ENCODE data around the gene KLK3.

Gene KLK3

DNA sequence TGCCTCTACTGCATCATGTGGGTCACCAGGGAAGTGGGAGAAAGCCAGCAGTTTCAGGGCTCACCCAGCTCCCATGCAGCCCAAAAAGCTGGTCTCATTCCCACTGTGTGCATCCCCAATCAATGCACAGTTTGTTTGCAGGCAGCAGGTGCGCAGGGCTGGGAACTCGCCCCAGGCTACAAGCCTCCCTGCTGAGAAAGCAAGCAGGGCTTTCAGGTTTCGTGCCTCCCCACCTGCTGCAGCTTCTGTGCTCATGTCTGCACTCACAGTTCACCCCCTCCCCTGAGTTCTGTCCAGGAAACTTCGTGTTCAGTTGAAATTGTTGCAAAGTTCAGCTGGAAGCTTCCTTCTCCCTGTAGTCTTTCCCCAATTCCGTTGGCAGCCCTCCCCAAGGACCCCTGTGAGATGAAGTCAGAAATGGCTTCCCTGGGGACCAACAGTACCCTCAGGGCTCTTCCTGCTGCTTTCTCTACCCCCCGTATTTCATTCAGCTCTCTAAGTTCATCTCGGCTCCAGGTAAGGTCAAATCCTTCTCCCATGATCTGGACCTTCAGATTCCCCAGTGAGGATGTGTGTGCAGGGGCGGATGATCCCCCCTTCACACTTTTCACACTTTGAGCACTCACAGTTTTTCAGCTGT is 10.3 kb upstream of the KLK3 start:
- Histone ChIP-seq H3K36me3 (ENCODE audit: insufficient read depth, low read length) (no peaks in the 10 kb centered on the region), H3K4me3 (no peak overlapping the region), H3K27ac (no peak overlapping the region), H3K9me3 (ENCODE audit: low read depth, low read length) (no peaks in the 10 kb centered on the region), H3K9ac (ENCODE audit: insufficient read length) (no peak overlapping the region)
- TF ChIP-seq FOXP2 (optimal IDR thresholded peaks at IDR 0.05; ENCODE audit: control extremely low read depth, extremely low read length, insufficient read depth): no peak
- no peak for TF ChIP-seq POLR2AphosphoS5 (IDR thresholded peaks at IDR 0.05; ENCODE audit: borderline replicate concordance, low read depth, low read length)
- TF ChIP-seq EZH2 (IDR thresholded peaks at IDR 0.05): no peak
- no peak for DNase-seq (ENCODE audit: low read depth, low spot score)

DNA sequence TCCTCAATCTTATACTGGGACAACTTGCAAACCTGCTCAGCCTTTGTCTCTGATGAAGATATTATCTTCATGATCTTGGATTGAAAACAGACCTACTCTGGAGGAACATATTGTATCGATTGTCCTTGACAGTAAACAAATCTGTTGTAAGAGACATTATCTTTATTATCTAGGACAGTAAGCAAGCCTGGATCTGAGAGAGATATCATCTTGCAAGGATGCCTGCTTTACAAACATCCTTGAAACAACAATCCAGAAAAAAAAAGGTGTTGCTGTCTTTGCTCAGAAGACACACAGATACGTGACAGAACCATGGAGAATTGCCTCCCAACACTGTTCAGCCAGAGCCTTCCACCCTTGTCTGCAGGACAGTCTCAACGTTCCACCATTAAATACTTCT is 4.0 kb upstream of the KLK3 start:
- Histone ChIP-seq H3K9ac (ENCODE audit: insufficient read length) (no peak overlapping the region), H3K9me3 (ENCODE audit: low read depth, low read length) (no peaks in the 10 kb centered on the region), H3K36me3 (ENCODE audit: insufficient read depth, low read length) (no peaks in the 10 kb centered on the region), H3K4me3 (no peak overlapping the region), H3K27ac (no peak overlapping the region)
- TF ChIP-seq EZH2 (IDR thresholded peaks at IDR 0.05) (no peak), POLR2AphosphoS5 (IDR thresholded peaks at IDR 0.05; ENCODE audit: borderline replicate concordance, low read depth, low read length) (no peak), FOXP2 (optimal IDR thresholded peaks at IDR 0.05; ENCODE audit: control extremely low read depth, extremely low read length, insufficient read depth) (no peak)
- DNase-seq (ENCODE audit: low read depth, low spot score): no peak

DNA sequence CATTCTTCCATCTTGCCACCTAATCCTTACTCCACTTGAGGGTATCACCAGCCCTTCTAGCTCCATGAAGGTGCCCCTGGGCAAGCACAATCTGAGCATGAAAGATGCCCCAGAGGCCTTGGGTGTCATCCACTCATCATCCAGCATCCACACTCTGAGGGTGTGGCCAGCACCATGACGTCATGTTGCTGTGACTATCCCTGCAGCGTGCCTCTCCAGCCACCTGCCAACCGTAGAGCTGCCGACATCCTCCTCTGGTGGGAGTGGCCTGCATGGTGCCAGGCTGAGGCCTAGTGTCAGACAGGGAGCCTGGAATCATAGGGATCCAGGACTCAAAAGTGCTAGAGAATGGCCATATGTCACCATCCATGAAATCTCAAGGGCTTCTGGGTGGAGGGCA is 3.1 kb upstream of the KLK3 start:
- H3K4me3 ChIP-seq: no peak overlapping the region
- H3K9ac ChIP-seq (ENCODE audit: insufficient read length): no peak overlapping the region
- TF ChIP-seq EZH2 (IDR thresholded peaks at IDR 0.05) (no peak), POLR2AphosphoS5 (IDR thresholded peaks at IDR 0.05; ENCODE audit: borderline replicate concordance, low read depth, low read length) (no peak), FOXP2 (optimal IDR thresholded peaks at IDR 0.05; ENCODE audit: control extremely low read depth, extremely low read length, insufficient read depth) (no peak)
- no peaks in the 10 kb centered on the region for H3K36me3 ChIP-seq (ENCODE audit: insufficient read depth, low read length)
- no peak for DNase-seq (ENCODE audit: low read depth, low spot score)
- no peaks in the 10 kb centered on the region for H3K9me3 ChIP-seq (ENCODE audit: low read depth, low read length)
- H3K27ac ChIP-seq: no peak overlapping the region

DNA sequence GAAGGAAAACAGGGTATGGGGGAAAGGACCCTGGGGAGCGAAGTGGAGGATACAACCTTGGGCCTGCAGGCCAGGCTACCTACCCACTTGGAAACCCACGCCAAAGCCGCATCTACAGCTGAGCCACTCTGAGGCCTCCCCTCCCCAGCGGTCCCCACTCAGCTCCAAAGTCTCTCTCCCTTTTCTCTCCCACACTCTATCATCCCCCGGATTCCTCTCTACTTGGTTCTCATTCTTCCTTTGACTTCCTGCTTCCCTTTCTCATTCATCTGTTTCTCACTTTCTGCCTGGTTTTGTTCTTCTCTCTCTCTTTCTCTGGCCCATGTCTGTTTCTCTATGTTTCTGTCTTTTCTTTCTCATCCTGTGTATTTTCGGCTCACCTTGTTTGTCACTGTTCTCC is 2.7 kb downstream of the KLK3 start:
- no peak for DNase-seq (ENCODE audit: low read depth, low spot score)
- TF ChIP-seq FOXP2 (optimal IDR thresholded peaks at IDR 0.05; ENCODE audit: control extremely low read depth, extremely low read length, insufficient read depth) (no peak), POLR2AphosphoS5 (IDR thresholded peaks at IDR 0.05; ENCODE audit: borderline replicate concordance, low read depth, low read length) (no peak), EZH2 (IDR thresholded peaks at IDR 0.05) (no peak)
- no peaks in the 10 kb centered on the region for H3K36me3 ChIP-seq (ENCODE audit: insufficient read depth, low read length)
- no peak overlapping the region for H3K9ac ChIP-seq (ENCODE audit: insufficient read length)
- no peak overlapping the region for H3K4me3 ChIP-seq
- H3K27ac ChIP-seq: no peak overlapping the region
- H3K9me3 ChIP-seq (ENCODE audit: low read depth, low read length): no peaks in the 10 kb centered on the region

DNA sequence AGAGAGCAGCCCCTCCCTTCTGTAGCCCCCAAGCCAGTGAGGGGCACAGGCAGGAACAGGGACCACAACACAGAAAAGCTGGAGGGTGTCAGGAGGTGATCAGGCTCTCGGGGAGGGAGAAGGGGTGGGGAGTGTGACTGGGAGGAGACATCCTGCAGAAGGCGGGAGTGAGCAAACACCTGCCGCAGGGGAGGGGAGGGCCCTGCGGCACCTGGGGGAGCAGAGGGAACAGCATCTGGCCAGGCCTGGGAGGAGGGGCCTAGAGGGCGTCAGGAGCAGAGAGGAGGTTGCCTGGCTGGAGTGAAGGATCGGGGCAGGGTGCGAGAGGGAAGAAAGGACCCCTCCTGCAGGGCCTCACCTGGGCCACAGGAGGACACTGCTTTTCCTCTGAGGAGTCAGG is 4.2 kb downstream of the KLK3 start:
- Histone ChIP-seq H3K4me3 (no peak overlapping the region), H3K9ac (ENCODE audit: insufficient read length) (no peak overlapping the region), H3K36me3 (ENCODE audit: insufficient read depth, low read length) (no peaks in the 10 kb centered on the region), H3K9me3 (ENCODE audit: low read depth, low read length) (no peaks in the 10 kb centered on the region), H3K27ac (no peak overlapping the region)
- DNase-seq (ENCODE audit: low read depth, low spot score): no peak
- TF ChIP-seq EZH2 (IDR thresholded peaks at IDR 0.05) (no peak), FOXP2 (optimal IDR thresholded peaks at IDR 0.05; ENCODE audit: control extremely low read depth, extremely low read length, insufficient read depth) (no peak), POLR2AphosphoS5 (IDR thresholded peaks at IDR 0.05; ENCODE audit: borderline replicate concordance, low read depth, low read length) (no peak)

DNA sequence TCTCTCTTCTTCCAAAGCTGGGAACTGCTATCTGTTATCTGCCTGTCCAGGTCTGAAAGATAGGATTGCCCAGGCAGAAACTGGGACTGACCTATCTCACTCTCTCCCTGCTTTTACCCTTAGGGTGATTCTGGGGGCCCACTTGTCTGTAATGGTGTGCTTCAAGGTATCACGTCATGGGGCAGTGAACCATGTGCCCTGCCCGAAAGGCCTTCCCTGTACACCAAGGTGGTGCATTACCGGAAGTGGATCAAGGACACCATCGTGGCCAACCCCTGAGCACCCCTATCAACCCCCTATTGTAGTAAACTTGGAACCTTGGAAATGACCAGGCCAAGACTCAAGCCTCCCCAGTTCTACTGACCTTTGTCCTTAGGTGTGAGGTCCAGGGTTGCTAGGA is 5.1 kb downstream of the KLK3 start:
- no peaks in the 10 kb centered on the region for H3K36me3 ChIP-seq (ENCODE audit: insufficient read depth, low read length)
- TF ChIP-seq EZH2 (IDR thresholded peaks at IDR 0.05): no peak
- TF ChIP-seq FOXP2 (optimal IDR thresholded peaks at IDR 0.05; ENCODE audit: control extremely low read depth, extremely low read length, insufficient read depth): no peak
- no peak for TF ChIP-seq POLR2AphosphoS5 (IDR thresholded peaks at IDR 0.05; ENCODE audit: borderline replicate concordance, low read depth, low read length)

DNA sequence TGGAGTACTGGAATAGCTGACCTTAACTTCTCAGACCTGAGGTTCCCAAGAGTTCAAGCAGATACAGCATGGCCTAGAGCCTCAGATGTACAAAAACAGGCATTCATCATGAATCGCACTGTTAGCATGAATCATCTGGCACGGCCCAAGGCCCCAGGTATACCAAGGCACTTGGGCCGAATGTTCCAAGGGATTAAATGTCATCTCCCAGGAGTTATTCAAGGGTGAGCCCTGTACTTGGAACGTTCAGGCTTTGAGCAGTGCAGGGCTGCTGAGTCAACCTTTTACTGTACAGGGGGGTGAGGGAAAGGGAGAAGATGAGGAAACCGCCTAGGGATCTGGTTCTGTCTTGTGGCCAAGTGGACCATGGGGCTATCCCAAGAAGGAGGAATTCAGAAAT is 6.3 kb downstream of the KLK3 start:
- TF ChIP-seq FOXP2 (optimal IDR thresholded peaks at IDR 0.05; ENCODE audit: control extremely low read depth, extremely low read length, insufficient read depth): no peak
- TF ChIP-seq POLR2AphosphoS5 (IDR thresholded peaks at IDR 0.05; ENCODE audit: borderline replicate concordance, low read depth, low read length): no peak
- no peak for TF ChIP-seq EZH2 (IDR thresholded peaks at IDR 0.05)
- no peaks in the 10 kb centered on the region for H3K36me3 ChIP-seq (ENCODE audit: insufficient read depth, low read length)
- H3K9ac ChIP-seq (ENCODE audit: insufficient read length): no peak overlapping the region
- H3K9me3 ChIP-seq (ENCODE audit: low read depth, low read length): no peaks in the 10 kb centered on the region
- no peak for DNase-seq (ENCODE audit: low read depth, low spot score)
- H3K27ac ChIP-seq: no peak overlapping the region
- no peak overlapping the region for H3K4me3 ChIP-seq

More for the DNA sequence above, 5.1 kb downstream of the KLK3 start:
- DNase-seq (ENCODE audit: low read depth, low spot score): no peak
- Histone ChIP-seq H3K27ac (no peak overlapping the region), H3K4me3 (no peak overlapping the region), H3K9me3 (ENCODE audit: low read depth, low read length) (no peaks in the 10 kb centered on the region), H3K9ac (ENCODE audit: insufficient read length) (no peak overlapping the region)

DNA sequence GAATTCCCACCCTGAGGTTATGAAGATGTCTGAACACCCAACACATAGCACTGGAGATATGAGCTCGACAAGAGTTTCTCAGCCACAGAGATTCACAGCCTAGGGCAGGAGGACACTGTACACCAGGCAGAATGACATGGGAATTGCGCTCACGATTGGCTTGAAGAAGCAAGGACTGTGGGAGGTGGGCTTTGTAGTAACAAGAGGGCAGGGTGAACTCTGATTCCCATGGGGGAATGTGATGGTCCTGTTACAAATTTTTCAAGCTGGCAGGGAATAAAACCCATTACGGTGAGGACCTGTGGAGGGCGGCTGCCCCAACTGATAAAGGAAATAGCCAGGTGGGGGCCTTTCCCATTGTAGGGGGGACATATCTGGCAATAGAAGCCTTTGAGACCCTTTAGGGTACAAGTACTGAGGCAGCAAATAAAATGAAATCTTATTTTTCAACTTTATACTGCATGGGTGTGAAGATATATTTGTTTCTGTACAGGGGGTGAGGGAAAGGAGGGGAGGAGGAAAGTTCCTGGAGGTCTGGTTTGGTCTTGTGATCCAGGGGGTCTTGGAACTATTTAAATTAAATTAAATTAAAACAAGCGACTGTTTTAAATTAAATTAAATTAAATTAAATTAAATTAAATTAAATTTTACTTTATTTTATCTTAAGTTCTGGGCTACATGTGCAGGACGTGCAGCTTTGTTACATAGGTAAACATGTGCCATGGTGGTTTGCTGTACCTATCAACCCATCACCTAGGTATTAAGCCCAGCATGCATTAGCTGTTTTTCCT is 7.0 kb downstream of the KLK3 start:
- Histone ChIP-seq H3K9me3 (ENCODE audit: low read depth, low read length) (no peaks in the 10 kb centered on the region), H3K4me3 (no peak overlapping the region), H3K9ac (ENCODE audit: insufficient read length) (no peak overlapping the region), H3K36me3 (ENCODE audit: insufficient read depth, low read length) (no peaks in the 10 kb centered on the region), H3K27ac (no peak overlapping the region)
- no peak for DNase-seq (ENCODE audit: low read depth, low spot score)
- TF ChIP-seq FOXP2 (optimal IDR thresholded peaks at IDR 0.05; ENCODE audit: control extremely low read depth, extremely low read length, insufficient read depth): no peak
- no peak for TF ChIP-seq POLR2AphosphoS5 (IDR thresholded peaks at IDR 0.05; ENCODE audit: borderline replicate concordance, low read depth, low read length)
- no peak for TF ChIP-seq EZH2 (IDR thresholded peaks at IDR 0.05)
